ENCODE data around the gene CDH23. TPM values are rescaled to one million over a fixed set of nuclear protein-coding genes. Genes with fewer than 3 reads are reported as not detected.
A peak's percentile ranks its signal among the peaks of the same experiment; 100 is the strongest.

The CDH23 gene
- total and polyA plus RNA-seq, 2 experiments from 2014 or later: 0.30 to 1.5 TPM

- WGBS (ENCODE audit: low lambda C conversion rate, missing lambda C conversion rate): 40% methylated on average over 7 of the region's 9 CpGs
- peak; percentile 44 for DNase-seq (ENCODE audit: low spot score)
- Histone ChIP-seq H3K79me2 (no peaks in the 10 kb centered on the region), H3K9me3 (ENCODE audit: low read depth) (no peaks in the 10 kb centered on the region), H3K27me3 (no peaks in the 10 kb centered on the region), H3K27ac (no peak overlapping the region), H3K36me3 (replicated peaks; ENCODE audit: insufficient read depth, low read depth) (no peaks in the 10 kb centered on the region), H3K4me3 (no peak overlapping the region), H4K20me1 (ENCODE audit: insufficient read depth, poor library complexity, severe bottlenecking) (no peaks in the 10 kb centered on the region), H3K9me2 (replicated peaks; ENCODE audit: insufficient read depth) (no peaks in the 10 kb centered on the region), H2AFZ (no peak overlapping the region), H3K4me2 (no peak overlapping the region), H3K4me1 (ENCODE audit: insufficient read depth) (peaks cover 17% of the 10 kb centered on the region)
- TF ChIP-seq EZH2phosphoT487 (IDR thresholded peaks at IDR 0.05; ENCODE audit: low read depth, severe bottlenecking, unreplicated experiment): no peak
- no peak for TF ChIP-seq EZH2 (IDR thresholded peaks at IDR 0.05; ENCODE audit: borderline replicate concordance)
- TF ChIP-seq CTCF (IDR thresholded peaks at IDR 0.05; ENCODE audit: poor library complexity): peak; percentile 28
Measured at GRCh38 chr10:71725998-71726579, 329.4 kb downstream of the CDH23 start.

GRCh38 chr10:71726580-71727104 lies 329.9 kb downstream of the CDH23 start:
- Histone ChIP-seq H3K4me1 (ENCODE audit: insufficient read depth) (peaks cover 17% of the 10 kb centered on the region), H2AFZ (no peak overlapping the region), H3K9me2 (replicated peaks; ENCODE audit: insufficient read depth) (no peaks in the 10 kb centered on the region), H3K27ac (no peak overlapping the region), H4K20me1 (ENCODE audit: insufficient read depth, poor library complexity, severe bottlenecking) (no peaks in the 10 kb centered on the region), H3K4me3 (no peak overlapping the region), H3K9me3 (ENCODE audit: low read depth) (no peaks in the 10 kb centered on the region), H3K27me3 (no peaks in the 10 kb centered on the region), H3K4me2 (no peak overlapping the region), H3K79me2 (no peaks in the 10 kb centered on the region), H3K36me3 (replicated peaks; ENCODE audit: insufficient read depth, low read depth) (no peaks in the 10 kb centered on the region)
- DNase-seq (ENCODE audit: low spot score): no peak
- TF ChIP-seq EZH2phosphoT487 (IDR thresholded peaks at IDR 0.05; ENCODE audit: low read depth, severe bottlenecking, unreplicated experiment): no peak
- no peak for TF ChIP-seq CTCF (IDR thresholded peaks at IDR 0.05; ENCODE audit: poor library complexity)
- TF ChIP-seq EZH2 (IDR thresholded peaks at IDR 0.05; ENCODE audit: borderline replicate concordance): no peak
- WGBS (ENCODE audit: low lambda C conversion rate, missing lambda C conversion rate): 85% methylated on average over 10 of the region's 11 CpGs

GRCh38 chr10:71727105-71727737 lies 330.5 kb downstream of the CDH23 start:
- Histone ChIP-seq H4K20me1 (ENCODE audit: insufficient read depth, poor library complexity, severe bottlenecking) (no peaks in the 10 kb centered on the region), H3K27me3 (no peaks in the 10 kb centered on the region), H3K4me3 (no peak overlapping the region), H3K4me1 (ENCODE audit: insufficient read depth) (peaks cover 17% of the 10 kb centered on the region), H3K79me2 (no peaks in the 10 kb centered on the region), H2AFZ (no peak overlapping the region), H3K4me2 (no peak overlapping the region), H3K9me3 (ENCODE audit: low read depth) (no peaks in the 10 kb centered on the region), H3K9me2 (replicated peaks; ENCODE audit: insufficient read depth) (no peaks in the 10 kb centered on the region), H3K36me3 (replicated peaks; ENCODE audit: insufficient read depth, low read depth) (no peaks in the 10 kb centered on the region), H3K27ac (no peak overlapping the region)
- TF ChIP-seq EZH2 (IDR thresholded peaks at IDR 0.05; ENCODE audit: borderline replicate concordance) (no peak), CTCF (IDR thresholded peaks at IDR 0.05; ENCODE audit: poor library complexity) (no peak), EZH2phosphoT487 (IDR thresholded peaks at IDR 0.05; ENCODE audit: low read depth, severe bottlenecking, unreplicated experiment) (no peak)
- no peak for DNase-seq (ENCODE audit: low spot score)
- 90% methylated on average over 12 of the region's 12 CpGs for WGBS (ENCODE audit: low lambda C conversion rate, missing lambda C conversion rate)
